SU-DHL-6 (cell line): ENCODE results near the gene OCIAD1.
"Not testable (repeated sequence)": the region's sequence is repeated elsewhere in the genome, so short reads cannot be mapped to it uniquely, and the experiment has no call there.

ENCODE experiments used
- H2AFZ ChIP-seq: fragments of 200-600 bp; sonication (generic); 2 replicates; pipeline ENCODE4 v1.6.1; 2014; ENCODE audit warnings: low read depth, mild to moderate bottlenecking, moderate library complexity, mixed read lengths, antibody characterized with exemption, low read length; ENCODE audit not compliant: severe bottlenecking
- H3F3A ChIP-seq: fragments of 200-600 bp; shearing (Covaris generic); 2 replicates; pipeline ENCODE4 v1.6.0; 2016; ENCODE audit warnings: antibody characterized with exemption, mild to moderate bottlenecking; ENCODE audit not compliant: insufficient read depth
- H3K27ac ChIP-seq: fragments of 200-600 bp; sonication (generic); 2 replicates; pipeline ENCODE4 v1.5.1; 2016; ENCODE audit warnings: low read depth, mild to moderate bottlenecking, low read length, moderate library complexity, mixed read lengths
- H3K27me3 ChIP-seq: fragments of 200-600 bp; sonication (generic), shearing (Covaris generic); 2 replicates; pipeline ENCODE4 v1.6.0; 2014; ENCODE audit warnings: mild to moderate bottlenecking, low read length
- H3K36me3 ChIP-seq: fragments of 200-600 bp; sonication (generic); 2 replicates; pipeline ENCODE4 v1.6.1; 2014; ENCODE audit warnings: mild to moderate bottlenecking, low read length, mixed read lengths
- H3K4me2 ChIP-seq: fragments of 300-600, 200-600 bp; shearing (Covaris generic), sonication (generic); 2 replicates; pipeline ENCODE4 v1.6.0; 2014; ENCODE audit warnings: low read length, low read depth, mild to moderate bottlenecking; ENCODE audit not compliant: poor library complexity, severe bottlenecking
- H3K4me3 ChIP-seq: fragments of 200-600 bp; sonication (generic); 2 replicates; pipeline ENCODE4 v1.5.1; 2014; ENCODE audit warnings: antibody characterized with exemption, low read length, mild to moderate bottlenecking, mixed read lengths; ENCODE audit not compliant: insufficient read depth, poor library complexity, severe bottlenecking
- H3K79me2 ChIP-seq: fragments of 200-600 bp; sonication (generic); 2 replicates; pipeline ENCODE4 v1.6.1; 2014; ENCODE audit warnings: mild to moderate bottlenecking, low read length, moderate library complexity; ENCODE audit not compliant: insufficient read depth
- H3K9ac ChIP-seq: fragments of 200-600 bp; sonication (generic); 2 replicates; pipeline ENCODE4 v1.7.0; 2014; ENCODE audit warnings: mild to moderate bottlenecking, low read length
- H3K9me2 ChIP-seq: fragments of 200-600 bp; sonication (generic); replicated peaks from 2 replicates; pipeline ENCODE4 v1.6.1; 2014; ENCODE audit warnings: low read length; ENCODE audit not compliant: insufficient read depth
- H3K9me3 ChIP-seq: fragments of 200-600 bp; sonication (generic); 2 replicates; pipeline ENCODE4 v1.6.1; 2014; ENCODE audit warnings: low read length, mixed read lengths; ENCODE audit not compliant: insufficient read depth
- H4K20me1 ChIP-seq: fragments of 200-600 bp; sonication (generic); 2 replicates; pipeline ENCODE4 v1.6.1; 2014; ENCODE audit warnings: low read depth, mild to moderate bottlenecking, antibody characterized with exemption, low read length, moderate library complexity, mixed read lengths
- EZH2phosphoT487 ChIP-seq: fragments of 200-600 bp; sonication (generic), shearing (Covaris generic); conservative IDR thresholded peaks from 2 replicates; pipeline ENCODE4 v1.6.1; 2018; ENCODE audit warnings: mild to moderate bottlenecking, antibody characterized with exemption, low read length, moderate library complexity, mixed read lengths
- TF ChIP-seq, protein P1 (sequence below): fragments of 200-600 bp; sonication (generic); IDR thresholded peaks from one replicate; pipeline ENCODE4 v1.5.1; 2017; ENCODE audit warnings: antibody characterized with exemption, mild to moderate bottlenecking, low read length, moderate library complexity; ENCODE audit not compliant: insufficient read depth, poor library complexity, severe bottlenecking

OCIAD1 gene

DNA sequence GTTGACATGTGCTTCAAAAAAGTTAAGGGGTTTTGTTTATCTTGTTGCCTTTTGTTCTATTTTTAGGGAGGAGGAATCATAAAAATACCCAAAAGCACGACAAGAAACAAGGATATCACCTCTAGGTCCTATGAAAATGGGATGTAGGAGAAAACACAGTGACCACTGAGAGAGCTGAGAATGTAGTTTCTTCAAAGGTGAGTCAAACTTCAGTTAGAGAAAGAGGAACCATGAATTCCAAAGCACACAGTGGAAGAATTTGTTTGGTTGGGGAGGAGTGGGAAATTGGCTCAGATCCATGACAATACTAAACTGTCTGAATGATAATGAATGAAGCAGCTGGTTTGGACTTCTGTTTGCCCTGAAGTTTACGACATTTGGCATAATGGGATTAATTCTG, 31.7 kb upstream of the OCIAD1 start:
- H3K36me3 ChIP-seq: no peaks in the 10 kb centered on the region
- no peak overlapping the region for H2AFZ ChIP-seq
- H3K9ac ChIP-seq: no peak overlapping the region

GRCh38 chr4:48800155-48800554, 30.7 kb upstream of the OCIAD1 start:
- H3K9me3 ChIP-seq, H3K9me2 ChIP-seq, H3K4me2 ChIP-seq, H3K9ac ChIP-seq, H3K27me3 ChIP-seq, H3K27ac ChIP-seq, H2AFZ ChIP-seq, H3K36me3 ChIP-seq, H3K79me2 ChIP-seq, H4K20me1 ChIP-seq, H3K4me3 ChIP-seq, H3F3A ChIP-seq: not testable (repeated sequence)

More for the DNA sequence above, 31.7 kb upstream of the OCIAD1 start:
- Histone ChIP-seq H3K9me2 (no peaks in the 10 kb centered on the region), H3K9me3 (no peaks in the 10 kb centered on the region), H3K27me3 (no peaks in the 10 kb centered on the region), H3F3A (no peaks in the 10 kb centered on the region), H3K4me3 (no peak overlapping the region), H4K20me1 (no peaks in the 10 kb centered on the region), H3K79me2 (no peaks in the 10 kb centered on the region), H3K27ac (no peak overlapping the region), H3K4me2 (no peak overlapping the region)
- TF ChIP-seq, protein P1, sequence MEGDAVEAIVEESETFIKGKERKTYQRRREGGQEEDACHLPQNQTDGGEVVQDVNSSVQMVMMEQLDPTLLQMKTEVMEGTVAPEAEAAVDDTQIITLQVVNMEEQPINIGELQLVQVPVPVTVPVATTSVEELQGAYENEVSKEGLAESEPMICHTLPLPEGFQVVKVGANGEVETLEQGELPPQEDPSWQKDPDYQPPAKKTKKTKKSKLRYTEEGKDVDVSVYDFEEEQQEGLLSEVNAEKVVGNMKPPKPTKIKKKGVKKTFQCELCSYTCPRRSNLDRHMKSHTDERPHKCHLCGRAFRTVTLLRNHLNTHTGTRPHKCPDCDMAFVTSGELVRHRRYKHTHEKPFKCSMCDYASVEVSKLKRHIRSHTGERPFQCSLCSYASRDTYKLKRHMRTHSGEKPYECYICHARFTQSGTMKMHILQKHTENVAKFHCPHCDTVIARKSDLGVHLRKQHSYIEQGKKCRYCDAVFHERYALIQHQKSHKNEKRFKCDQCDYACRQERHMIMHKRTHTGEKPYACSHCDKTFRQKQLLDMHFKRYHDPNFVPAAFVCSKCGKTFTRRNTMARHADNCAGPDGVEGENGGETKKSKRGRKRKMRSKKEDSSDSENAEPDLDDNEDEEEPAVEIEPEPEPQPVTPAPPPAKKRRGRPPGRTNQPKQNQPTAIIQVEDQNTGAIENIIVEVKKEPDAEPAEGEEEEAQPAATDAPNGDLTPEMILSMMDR: no peak
- TF ChIP-seq EZH2phosphoT487: no peak

DNA sequence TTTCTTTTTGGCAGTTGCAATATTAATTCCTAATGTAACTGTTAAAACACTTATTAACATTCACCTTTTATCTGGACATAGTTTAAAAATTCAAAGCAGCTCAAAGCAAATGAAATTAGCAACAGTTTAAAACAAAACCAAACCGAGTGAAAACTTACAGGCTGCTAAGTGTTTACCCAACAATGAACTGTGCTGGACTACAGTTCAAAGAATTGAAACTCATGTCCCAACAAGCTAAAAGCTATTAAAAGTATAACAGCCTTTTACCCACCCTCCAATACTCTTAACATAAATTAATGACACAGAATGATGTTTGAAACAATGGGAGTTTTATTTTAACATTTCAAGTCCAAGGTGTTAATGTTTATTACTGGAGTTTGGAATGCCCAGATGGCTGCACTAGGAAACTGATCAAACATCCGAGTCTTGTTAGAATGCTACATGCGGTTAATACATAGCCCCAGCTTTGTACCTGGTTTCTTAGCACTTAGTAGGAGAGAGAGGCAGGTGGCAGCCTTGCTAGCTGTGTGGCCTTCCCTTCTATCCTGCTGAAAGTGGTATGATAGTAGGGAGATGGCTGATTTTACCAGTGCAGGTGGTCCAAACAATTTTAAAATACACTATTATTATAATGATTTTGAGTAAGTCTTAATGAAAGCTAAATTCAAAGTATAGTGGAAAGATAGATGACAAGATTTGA, 29.7 kb upstream of the OCIAD1 start:
- H3F3A ChIP-seq: no peaks in the 10 kb centered on the region
- no peak for TF ChIP-seq EZH2phosphoT487
- TF ChIP-seq, protein P1: no peak
- no peak overlapping the region for H3K27ac ChIP-seq
- H3K4me2 ChIP-seq: no peak overlapping the region
- H3K9ac ChIP-seq: no peak overlapping the region
- no peaks in the 10 kb centered on the region for H3K9me2 ChIP-seq
- H3K79me2 ChIP-seq: no peaks in the 10 kb centered on the region
- H3K4me3 ChIP-seq: no peak overlapping the region
- no peaks in the 10 kb centered on the region for H3K36me3 ChIP-seq
- no peaks in the 10 kb centered on the region for H3K27me3 ChIP-seq
- no peaks in the 10 kb centered on the region for H4K20me1 ChIP-seq
- H3K9me3 ChIP-seq: no peaks in the 10 kb centered on the region
- no peak overlapping the region for H2AFZ ChIP-seq

GRCh38 chr4:48804584-48805301, 26.1 kb upstream of the OCIAD1 start:
- no peaks in the 10 kb centered on the region for H3K9me2 ChIP-seq
- no peak overlapping the region for H3K27ac ChIP-seq
- H3K27me3 ChIP-seq: no peaks in the 10 kb centered on the region
- H3F3A ChIP-seq: no peaks in the 10 kb centered on the region
- H3K9me3 ChIP-seq: no peaks in the 10 kb centered on the region
- no peak overlapping the region for H3K4me3 ChIP-seq
- no peak overlapping the region for H2AFZ ChIP-seq
- no peaks in the 10 kb centered on the region for H3K79me2 ChIP-seq
- H3K4me2 ChIP-seq: no peak overlapping the region
- TF ChIP-seq, protein P1: no peak
- no peak for TF ChIP-seq EZH2phosphoT487
- H4K20me1 ChIP-seq: no peaks in the 10 kb centered on the region
- H3K36me3 ChIP-seq: no peaks in the 10 kb centered on the region
- no peak overlapping the region for H3K9ac ChIP-seq
